OCI-LY3 (cell line): ENCODE results near the gene SEMA5A.

Experiments
- CTCF ChIP-seq: fragments of 200-600, 300-600 bp; sonication (generic); IDR thresholded peaks from 2 replicates; pipeline ENCODE4 v1.5.1; 2014; ENCODE audit warnings: antibody characterized with exemption, low read length, low read depth
- EZH2phosphoT487 ChIP-seq: fragments of 200-600 bp; shearing (Covaris generic); IDR thresholded peaks from 2 replicates; pipeline ENCODE4 v1.6.1; 2018; ENCODE audit warnings: antibody characterized with exemption, mixed run types, low read depth

GRCh38 chr5:9025942-9026341 lies 519.9 kb downstream of the SEMA5A start:
- TF ChIP-seq CTCF (no peak), EZH2phosphoT487 (no peak)
